ENCODE measurements around the gene CXXC1.
"Not testable (repeated sequence)": the region's sequence is repeated elsewhere in the genome, so short reads cannot be mapped to it uniquely, and the experiment has no call there.

The CXXC1 gene

DNA sequence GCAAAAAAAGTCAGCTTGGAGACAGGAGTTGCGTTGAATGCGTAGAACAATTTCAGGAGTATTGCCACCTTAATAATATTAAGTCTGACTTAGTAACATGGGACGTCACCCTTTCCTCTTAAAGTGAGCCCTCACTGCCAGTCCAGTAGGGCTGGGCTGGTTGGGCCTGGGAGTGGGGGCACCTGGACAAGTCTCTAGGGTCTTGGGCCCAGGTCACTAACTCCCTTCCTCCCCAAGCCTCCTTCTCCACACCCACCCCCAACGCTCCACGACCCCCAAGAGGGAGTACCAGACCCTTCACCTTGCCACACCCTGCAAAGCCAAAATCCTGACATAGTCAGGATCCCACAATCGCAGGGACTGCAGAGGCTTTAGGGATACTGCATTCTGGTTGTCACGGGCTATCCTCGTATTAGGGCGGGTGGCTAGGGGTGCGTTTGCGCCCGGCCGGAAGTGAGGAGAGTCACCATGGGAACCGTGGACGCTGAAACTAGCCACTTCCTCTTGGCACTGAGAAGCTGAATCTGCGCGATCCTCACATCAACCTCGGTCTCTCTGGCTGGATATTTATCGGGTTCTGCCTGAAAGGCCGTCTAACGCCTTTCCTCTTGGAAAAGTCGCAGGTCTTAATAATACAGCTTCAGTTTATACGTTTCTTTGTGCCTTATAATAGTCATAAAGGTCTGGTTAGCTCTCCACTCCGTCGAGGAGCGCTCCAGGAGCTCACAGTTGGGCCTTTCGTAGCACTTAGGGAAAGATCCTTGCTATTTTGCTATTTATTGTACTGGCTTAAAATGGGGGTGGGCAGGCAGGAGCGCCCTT is 10.3 kb upstream of the CXXC1 start:
- peak; percentile 47 to 70 (median 49) for DNase-seq (ENCODE audit: low read depth in 3 of 3)

DNA sequence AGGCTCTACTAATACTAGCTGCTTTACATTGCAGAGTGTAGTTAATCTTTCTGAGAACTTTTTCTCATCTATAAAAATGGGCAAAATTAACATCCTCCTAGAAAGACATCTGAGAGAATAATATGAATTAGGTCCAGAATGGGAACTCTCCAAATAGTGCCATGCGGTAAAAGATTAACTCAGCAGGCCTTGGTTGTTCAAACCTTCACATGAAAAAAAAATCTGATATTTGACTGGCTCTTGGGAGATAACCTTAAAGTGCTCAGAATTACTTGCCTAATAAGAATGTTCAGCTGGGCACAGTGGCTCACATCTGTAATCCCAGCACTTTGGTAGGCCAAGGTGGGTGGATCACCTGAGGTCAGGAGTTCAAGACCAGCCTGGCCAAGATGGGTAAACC is 5.5 kb upstream of the CXXC1 start:
- DNase-seq (ENCODE audit: low read depth in 3 of 3): no peak

DNA sequence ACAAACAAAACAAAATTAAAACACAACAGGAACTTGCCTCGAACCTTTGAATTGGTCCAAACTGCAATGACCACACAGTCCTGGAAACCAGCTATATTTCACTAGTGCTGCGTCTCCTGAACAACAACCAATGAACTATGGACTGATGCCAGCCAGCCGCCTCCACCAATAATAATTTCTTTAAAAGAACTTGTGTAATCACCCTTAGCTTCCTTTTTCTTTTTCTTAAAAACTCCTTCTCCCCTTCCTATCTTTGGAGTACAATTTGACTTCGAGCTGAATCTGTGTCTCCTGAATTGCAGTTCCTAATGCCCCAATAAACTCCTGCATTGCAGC is 1.6 kb upstream of the CXXC1 start:
- DNase-seq (ENCODE audit: low read depth in 3 of 3): no peak

DNA sequence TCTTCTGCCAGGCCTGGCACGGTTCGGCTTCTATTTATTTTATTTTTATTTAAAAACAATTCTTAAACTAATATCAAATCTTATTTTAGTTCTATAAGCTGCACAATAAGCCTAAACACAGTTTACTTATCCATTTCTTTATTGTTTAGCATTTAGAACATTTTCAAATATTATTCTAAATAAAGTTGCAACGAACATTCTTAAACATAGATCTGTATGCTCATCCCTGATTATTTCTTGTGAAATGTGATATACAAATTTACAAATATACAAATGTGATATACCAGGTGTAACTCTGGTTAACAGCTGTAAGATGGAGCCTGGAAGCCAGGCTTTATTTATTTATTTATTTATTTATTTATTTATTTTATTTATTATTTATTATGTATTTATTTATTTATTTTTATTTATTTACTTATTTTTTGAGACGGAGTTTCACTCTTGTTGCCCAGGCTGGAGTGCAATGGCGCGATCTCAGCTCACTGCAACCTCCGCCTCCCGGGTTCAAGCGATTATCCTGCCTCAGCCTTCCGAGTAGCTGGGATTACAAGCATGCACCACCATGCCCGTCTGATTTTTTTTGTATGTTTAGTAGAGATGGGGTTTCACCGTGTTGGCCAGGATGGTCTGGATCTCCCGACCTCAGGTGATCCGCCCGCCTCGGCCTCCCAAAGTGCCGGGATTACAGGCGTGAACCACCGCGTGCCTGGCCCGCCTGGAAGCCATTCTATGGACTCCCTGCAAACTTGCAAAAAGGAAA is 1.0 kb upstream of the CXXC1 start:
- not testable (repeated sequence) for DNase-seq (ENCODE audit: low read depth in 3 of 3)

DNA sequence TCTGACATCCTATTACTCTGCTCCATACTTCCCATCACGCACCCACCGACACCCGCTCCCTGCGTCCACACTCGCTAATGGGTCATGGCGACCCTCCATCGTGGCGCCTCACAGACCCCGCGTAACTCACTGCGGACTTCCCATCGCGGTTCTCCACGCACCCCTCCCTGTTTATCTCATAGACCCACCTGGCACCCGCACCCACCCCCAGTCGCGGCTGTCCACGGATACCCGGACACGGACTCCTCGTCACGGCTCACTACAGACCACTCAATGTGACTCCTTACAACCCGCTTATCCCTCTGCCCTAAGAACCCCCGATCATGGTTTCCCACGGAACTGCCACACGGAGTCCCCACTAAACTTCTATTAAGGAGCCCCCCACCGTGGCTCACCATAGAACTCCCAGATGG is 458 bp downstream of the CXXC1 start:
- DNase-seq (ENCODE audit: low read depth in 3 of 3): no peak

DNA sequence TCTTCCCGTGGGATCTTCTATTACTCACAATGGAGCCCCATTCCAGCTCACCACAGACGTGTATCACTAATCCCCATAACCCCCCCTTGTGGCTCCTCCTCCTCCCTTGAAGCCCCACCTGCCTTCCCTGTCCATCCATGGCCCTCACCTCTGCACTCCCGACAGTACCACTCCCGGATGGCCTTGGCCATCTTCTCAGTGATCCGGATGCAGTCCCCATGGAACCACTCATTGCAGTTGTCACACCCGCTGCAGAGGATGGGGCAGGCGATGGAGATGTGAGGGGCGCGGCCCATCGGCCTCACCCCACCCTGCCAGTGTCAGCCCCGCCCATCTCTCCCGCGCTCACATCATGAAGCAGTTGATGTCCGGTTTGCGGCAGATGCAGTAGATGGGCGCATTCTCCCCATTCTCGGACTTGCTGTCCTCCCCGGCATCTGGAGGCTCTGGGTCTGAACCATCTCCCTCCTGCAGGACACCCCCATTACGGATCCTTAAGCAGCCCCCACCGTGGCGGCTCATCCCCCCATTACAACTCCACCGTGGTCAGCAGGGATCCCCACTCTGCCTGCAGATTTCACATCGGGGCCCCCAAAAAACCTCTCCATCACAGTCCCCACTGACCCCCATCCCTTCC is 983 bp downstream of the CXXC1 start:
- peak in 1 of 3 experiments; percentile 49 for DNase-seq (ENCODE audit: low read depth in 3 of 3)

DNA sequence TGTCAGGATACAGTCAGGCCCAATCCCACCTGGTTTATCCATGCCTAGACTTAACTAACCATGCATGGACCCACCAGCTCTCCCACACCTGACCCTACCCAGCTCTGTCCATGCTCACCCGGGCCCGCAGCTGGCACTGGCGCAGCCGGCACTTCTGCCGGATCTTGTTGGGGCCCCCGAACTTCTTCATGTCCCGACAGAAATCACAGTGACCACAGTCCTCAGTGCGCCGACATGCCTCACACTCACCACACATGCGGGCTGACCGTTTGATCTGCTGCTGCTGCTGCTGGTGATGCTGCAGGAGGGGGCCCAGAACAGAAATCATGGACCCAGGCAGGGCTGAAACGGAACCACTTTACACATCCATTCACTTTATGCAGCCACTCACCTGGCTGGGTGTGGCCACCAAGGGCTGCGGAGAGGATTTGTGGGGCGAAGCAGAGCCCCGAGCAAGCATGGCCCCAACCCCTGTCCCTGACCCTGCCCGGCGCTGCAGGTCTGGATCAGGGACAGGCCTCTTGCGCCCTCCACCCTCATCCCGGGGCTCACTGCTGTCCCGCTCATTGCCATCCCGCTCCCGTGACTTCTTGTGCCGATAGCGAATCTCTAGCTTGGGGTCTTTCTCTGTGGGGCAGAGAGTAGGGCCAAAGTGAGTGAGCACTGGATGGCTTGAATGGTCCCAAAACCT is 1.7 kb downstream of the CXXC1 start:
- no peak for DNase-seq (ENCODE audit: low read depth in 3 of 3)

DNA sequence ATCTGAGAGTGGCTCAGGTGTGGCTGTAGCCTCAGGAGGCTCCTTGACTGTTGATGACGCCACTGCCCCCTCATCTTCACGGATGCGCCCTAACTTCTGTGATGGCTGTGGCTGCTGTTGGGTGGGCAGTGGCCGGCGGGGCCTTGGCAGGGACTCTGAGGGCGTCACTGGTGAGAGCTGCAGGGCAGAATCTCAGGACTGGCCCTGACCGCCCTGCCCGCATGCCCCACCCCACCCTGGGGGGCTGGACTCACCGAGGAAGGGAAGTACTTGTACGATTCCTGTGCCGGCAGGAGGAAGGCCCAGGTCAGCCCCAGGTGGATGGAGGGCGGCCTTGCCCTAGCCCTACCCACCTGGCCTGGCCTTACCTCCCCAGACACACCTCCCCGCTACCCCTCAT is 2.4 kb downstream of the CXXC1 start:
- DNase-seq (ENCODE audit: low read depth in 3 of 3): no peak

DNA sequence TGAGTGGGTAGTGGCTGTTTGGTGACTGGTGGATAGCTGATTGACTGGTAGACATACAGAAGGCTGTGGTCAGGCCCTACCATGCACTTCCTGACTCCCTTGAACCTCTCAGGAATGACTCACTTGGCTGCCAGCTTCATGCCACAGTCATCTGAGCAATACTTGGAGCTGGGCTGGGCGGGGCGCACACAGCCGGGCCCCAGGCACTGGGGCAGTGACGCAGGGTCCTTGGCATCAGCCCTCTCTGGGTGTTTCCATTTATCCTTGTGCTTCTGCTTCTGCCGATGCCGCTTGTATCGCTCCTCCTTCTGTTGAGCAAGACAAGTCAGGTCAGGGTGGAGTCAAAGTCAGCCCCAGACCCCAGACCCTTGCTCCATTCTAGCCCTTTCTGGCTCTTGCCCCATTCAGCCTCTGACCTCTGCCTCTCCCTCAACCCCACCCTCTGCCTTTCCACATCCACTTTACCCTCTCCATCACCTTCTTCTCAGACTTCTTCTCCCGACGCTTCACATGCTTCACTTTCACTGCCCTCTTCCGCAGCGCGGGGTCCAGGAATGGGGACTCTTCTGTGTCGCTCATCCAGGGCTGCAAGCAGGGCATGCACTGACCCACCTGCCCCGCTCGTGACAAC is 3.1 kb downstream of the CXXC1 start:
- DNase-seq (ENCODE audit: low read depth in 3 of 3): no peak

DNA sequence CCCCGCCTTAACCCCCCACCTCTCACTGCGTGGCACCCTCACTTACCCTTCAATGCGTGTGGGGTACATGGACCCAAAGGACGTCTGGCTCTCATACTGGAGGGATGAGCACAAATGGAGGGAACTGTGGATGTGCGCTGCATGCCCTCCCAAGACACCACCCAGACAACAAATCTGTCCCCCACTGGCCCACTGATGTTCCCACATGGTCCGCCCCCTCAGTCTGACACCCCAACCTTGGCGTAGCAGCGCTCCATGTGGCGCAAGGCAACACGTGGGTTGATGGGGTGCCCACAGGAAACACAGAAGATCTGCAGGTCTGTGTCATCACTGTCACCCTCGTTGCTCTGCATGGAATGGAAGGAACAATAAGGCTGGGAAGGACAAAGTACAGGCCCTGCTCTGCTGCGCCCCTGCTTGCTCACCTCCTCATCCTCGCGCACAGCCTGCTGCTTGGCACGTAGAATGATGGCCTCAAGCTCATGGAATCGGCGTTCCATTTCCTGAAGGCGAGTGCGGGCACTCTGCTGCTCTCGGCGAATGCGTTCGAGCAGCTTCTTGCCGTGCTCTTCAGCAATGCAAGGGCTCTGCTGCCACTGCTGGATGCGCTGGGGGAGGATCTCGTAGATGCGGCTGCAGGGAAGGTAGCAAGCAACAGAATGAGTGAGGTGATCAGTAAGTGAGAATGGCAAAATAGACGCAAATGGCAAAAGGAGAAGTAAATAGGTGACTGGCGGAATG is 3.9 kb downstream of the CXXC1 start:
- DNase-seq (ENCODE audit: low read depth in 3 of 3): no peak

DNA sequence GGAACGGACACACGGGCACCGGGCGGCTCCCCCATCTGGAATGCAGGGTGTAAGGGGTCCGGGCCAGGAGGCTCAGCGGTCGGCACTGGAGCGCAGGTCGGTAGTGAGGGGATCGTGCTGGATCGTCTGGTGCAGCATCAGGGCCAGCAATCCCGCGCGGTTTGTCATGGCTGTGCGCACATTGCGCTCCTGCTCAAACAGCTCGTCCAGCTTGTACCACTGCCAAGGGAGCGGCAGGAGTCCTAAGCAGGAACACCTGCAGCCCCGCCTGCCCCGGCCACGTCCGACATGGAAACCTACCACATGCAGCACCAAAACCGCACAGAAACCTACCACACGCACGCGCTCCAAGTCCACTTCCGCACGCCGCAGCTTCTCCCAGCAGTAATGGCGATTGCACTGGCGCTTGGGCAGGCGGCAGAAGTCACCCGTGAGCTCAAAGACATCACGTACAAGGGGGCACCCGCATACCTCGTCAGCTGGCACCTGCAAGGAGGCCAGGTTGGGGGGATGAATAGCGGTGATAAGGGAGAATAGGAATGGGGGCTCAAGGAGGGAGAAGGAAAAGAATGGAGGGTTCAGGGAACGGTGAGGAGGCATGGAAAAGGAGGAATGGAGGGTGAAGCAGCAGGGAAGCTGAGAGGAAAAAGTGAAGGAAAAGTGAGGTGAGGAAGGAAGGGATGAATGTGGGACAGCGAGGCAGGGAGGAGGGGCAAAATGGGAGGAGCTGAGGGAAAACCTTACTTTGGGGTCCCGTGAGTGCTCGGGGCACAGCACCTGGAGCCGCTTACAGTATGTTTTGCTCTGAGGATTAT is 4.8 kb downstream of the CXXC1 start:
- no peak for DNase-seq (ENCODE audit: low read depth in 3 of 3)

DNA sequence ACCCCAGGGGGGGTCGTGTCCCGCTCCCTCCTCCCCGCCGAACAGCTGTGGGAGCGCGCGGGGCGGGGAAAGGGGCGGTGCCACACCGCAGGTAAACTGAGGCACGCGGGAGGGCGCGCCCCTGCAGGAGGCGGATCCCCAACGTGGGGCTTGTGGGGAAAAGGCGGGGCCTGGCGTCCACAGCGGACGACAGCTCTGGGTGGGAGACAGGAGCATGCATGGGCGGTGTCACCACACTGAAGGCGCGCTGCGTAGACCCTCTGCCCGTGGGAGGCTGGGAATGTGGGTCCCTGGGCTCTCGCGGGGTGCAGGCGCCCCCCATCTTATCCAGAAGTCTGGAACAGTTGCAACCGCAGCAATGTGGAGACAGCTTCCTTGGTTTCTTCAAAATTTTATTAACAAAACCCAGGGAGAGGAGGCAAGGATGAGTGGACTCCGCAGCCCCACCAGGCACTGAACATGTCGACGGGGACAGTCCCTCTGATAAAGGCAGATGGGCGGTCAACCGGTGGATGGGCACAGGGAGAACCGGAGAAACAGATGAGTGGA is 5.4 kb downstream of the CXXC1 start:
- DNase-seq (ENCODE audit: low read depth in 3 of 3): no peak

DNA sequence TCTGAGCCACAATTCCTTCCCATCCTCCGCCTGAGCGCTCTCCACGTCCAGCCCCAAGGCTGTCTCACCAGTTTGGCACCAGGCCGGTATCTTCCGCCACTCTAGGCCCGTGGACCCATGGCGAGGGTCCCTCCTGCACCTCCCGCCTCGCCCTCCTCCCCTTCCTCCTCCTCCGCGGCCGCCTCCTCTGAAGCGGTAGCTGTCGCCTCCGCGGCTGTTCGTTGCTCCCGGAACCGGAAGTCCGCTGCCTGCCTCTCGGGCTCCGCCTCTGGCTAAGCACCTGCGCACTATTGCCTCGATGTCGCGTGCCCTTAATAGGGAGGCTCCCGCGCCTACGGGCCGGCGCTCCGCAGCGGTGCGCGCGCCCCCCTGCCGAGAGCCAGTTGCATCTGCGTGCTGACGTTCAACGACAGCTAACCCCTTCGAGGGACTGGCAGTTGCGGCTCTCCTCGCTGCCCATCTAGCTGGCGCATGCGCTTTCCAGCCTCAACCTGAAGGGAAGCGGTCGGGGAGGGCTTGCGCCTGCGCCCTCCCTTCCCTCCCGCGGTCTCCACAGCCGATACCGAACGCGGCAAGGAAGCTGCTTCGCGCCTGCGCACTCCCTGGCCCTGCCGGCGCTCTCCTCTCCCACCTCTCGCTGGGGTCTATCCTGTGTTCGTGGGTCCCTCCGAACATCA is 6.1 kb downstream of the CXXC1 start, which contains the start of gene MBD1:
Gene MBD1, minus strand, starts transcription at position 229 of the 677 bp plus-strand sequence. CDS start 1,531 bp downstream, outside the sequence.
- peak; percentile 92 to 96 (median 93) for DNase-seq (ENCODE audit: low read depth in 3 of 3)

DNA sequence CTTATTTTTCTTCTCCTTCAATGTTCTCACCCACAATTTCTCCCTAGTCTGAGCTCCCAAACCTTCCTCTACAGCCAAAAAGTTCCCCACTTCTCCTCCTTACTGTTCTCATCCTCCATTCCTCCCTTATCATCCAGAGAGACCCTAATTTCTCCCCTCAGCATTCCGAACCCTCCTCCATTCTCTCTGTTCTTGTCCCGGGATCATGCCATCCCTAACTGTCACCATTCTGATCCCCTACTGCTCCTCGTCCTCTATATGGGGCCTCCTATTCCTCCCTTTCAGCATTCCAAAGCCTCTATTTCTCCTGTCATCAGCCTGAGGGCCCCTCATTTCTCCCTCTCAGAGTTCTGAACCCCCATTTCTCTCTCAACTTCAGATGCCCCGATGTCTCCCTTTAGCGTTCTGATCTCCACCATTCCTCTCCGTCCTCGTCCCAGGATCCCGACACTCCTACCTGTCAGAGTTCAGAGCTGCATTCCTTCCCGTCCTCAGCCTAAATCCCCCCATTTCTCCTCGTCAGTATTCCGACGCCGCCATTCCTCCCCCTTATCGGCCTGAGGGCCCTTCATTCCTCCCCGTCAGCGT is 6.7 kb downstream of the CXXC1 start:
- no peak for DNase-seq (ENCODE audit: low read depth in 3 of 3)

DNA sequence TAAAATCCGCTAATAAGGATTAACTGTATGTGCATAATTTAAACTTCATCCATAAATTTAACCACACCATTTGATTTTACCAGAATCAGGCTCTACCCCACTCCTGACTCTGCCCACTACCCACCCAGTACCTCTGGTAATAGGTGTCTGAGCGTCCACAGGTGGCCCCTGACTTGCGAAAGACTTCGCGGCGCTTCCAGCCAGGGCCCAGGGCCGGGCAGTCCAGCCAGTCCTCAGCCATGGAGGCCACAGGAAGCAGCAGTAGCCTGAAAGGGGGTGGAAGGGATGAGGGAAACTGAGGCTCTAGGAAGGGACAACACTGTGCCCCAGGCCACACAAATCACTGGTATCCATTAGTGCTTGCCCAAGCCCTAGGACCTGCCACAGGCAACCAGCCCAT is 7.7 kb downstream of the CXXC1 start:
- no peak for DNase-seq (ENCODE audit: low read depth in 3 of 3)

DNA sequence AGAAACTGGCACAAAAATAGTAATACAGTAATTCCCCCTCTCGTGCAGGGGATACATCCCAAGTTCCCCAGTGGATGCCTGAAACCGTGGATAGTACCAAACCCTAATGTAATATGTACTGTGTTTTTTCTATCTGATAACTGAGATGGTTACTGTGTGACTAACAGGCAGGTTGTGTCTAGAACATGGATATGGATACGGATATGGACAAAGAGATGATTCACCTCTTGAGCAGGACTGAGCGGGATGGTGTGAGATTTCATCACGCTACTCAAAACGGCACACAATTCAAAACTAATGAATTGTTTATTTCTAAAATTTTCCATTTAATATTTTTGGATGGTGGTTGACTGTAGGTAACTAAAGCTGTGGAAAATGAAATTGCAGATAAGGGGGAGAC is 9.6 kb downstream of the CXXC1 start:
- DNase-seq (ENCODE audit: low read depth in 3 of 3): no peak

DNA sequence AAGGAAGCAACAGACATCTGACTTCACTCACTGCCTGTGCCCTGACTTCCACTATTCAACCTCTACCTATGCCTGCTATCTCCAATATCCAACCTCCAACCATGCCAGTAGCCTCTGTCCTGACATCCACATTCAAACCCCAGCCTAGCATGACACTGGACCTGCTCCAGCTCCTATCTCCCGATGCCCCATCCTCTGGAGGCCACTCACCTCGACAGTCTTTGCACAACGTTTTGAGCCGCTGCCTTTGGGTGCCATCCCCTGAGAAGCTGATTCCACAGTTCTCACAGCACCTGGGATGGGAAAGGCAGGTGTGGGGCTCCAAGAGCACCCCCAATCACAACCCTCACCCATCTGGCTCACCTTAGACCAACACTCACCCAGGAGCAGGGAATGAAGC is 11.0 kb downstream of the CXXC1 start:
- DNase-seq (ENCODE audit: low read depth in 3 of 3): no peak

DNA sequence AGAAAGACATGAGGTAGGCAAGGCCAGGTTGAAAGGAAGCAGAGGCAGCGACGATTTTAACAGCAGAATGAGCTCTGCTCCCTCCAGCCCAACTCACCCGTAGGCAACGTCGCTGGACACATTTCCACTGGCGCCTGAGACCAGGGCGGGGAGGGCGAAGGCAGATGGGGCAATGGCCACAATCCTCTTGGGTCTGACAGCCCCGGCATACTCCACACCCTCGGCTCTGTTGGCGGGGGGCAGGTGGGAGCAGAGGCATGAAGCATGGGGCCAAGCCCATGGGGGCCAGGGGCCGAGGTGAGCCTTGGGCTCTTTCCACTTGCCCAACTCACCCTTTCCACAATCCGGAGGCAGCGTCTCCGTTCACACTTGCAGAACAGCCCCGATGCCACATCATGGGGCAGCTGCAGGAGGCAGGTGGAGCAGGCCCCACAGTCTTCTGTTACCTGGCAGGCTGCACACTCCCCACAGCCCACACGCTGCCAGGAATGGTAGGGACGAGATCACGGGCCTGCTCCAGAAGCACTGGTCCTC is 11.9 kb downstream of the CXXC1 start:
- DNase-seq (ENCODE audit: low read depth in 3 of 3): no peak

All from stimulated activated CD4-positive, alpha-beta T cell treated with anti-CD3 and anti-CD28 coated beads, TNF-alpha, amount 100 ng/mL, for 24 hours (primary cell).